Measurements from ENCODE around the gene NXT1. TPM values are rescaled to one million over a fixed set of nuclear protein-coding genes. Genes with fewer than 3 reads are reported as not detected.

Gene NXT1
- total RNA-seq, 2 donors from 2014 or later: 77.5 to 77.6 TPM

- Mint-ChIP-seq H3K27ac (no peak overlapping the region), H3K4me1 (no peaks in the 10 kb centered on the region), H3K4me3 (no peak overlapping the region), H3K27me3 (peaks cover 46% of the 10 kb centered on the region), H3K36me3 (ENCODE audit: low read depth) (no peaks in the 10 kb centered on the region)
- DNase-seq (no peak), ATAC-seq (no peak)
- H3K9me3 ChIP-seq (ENCODE audit: control insufficient read depth, low read length, poor library complexity, severe bottlenecking): no peaks in the 10 kb centered on the region
Measured at GRCh38 chr20:23314699-23315098, 35.9 kb upstream of the NXT1 start.

DNA sequence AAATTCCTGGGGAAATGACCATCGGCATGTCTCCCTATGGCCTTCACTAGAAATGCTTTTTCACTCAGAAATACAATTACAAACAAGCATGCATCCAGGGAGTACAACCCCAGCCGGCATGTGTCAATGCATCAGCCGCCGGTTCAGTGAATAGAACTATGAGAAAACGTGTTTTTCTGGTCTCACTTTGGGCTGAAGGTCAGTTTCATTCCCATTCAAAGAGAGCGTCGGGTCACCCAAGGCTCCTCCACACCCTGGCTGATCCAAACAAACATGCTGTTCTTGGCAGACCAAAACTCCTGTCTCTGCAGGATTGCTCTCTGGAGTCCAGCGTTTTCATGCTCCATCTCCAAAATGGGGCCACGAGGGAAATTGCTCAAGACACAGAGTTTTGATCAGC, 35.5 kb upstream of the NXT1 start:
- Mint-ChIP-seq H3K27ac (no peak overlapping the region), H3K4me3 (no peak overlapping the region), H3K4me1 (no peaks in the 10 kb centered on the region), H3K36me3 (ENCODE audit: low read depth) (no peaks in the 10 kb centered on the region), H3K27me3 (peaks cover 42% of the 10 kb centered on the region)
- DNase-seq (no peak), ATAC-seq (no peak)
- no peaks in the 10 kb centered on the region for H3K9me3 ChIP-seq (ENCODE audit: control insufficient read depth, low read length, poor library complexity, severe bottlenecking)

- no peak overlapping the region for H3K27ac Mint-ChIP-seq
- no peaks in the 10 kb centered on the region for H3K4me1 Mint-ChIP-seq
Measured at GRCh38 chr20:23316626-23317025, 34.0 kb upstream of the NXT1 start.

GRCh38 chr20:23317081-23317480, 33.5 kb upstream of the NXT1 start:
- Mint-ChIP-seq H3K27ac (no peak overlapping the region), H3K4me3 (no peak overlapping the region), H3K4me1 (no peaks in the 10 kb centered on the region), H3K36me3 (ENCODE audit: low read depth) (peaks cover 2% of the 10 kb centered on the region), H3K27me3 (peaks cover 37% of the 10 kb centered on the region)
- ATAC-seq: no peak
- H3K9me3 ChIP-seq (ENCODE audit: control insufficient read depth, low read length, poor library complexity, severe bottlenecking): no peaks in the 10 kb centered on the region
- no peak for DNase-seq

More at GRCh38 chr20:23316626-23317025, 34.0 kb upstream of the NXT1 start:
- Mint-ChIP-seq H3K27me3 (peaks cover 37% of the 10 kb centered on the region), H3K36me3 (ENCODE audit: low read depth) (peaks cover 2% of the 10 kb centered on the region), H3K4me3 (no peak overlapping the region)
- DNase-seq: no peak
- ATAC-seq: no peak
- H3K9me3 ChIP-seq (ENCODE audit: control insufficient read depth, low read length, poor library complexity, severe bottlenecking): no peaks in the 10 kb centered on the region

GRCh38 chr20:23318347-23318746, 32.2 kb upstream of the NXT1 start:
- no peak overlapping the region for H3K27ac Mint-ChIP-seq
- H3K36me3 Mint-ChIP-seq (ENCODE audit: low read depth): peaks cover 2% of the 10 kb centered on the region
- peaks cover 32% of the 10 kb centered on the region for H3K27me3 Mint-ChIP-seq
- H3K4me3 Mint-ChIP-seq: no peak overlapping the region
- DNase-seq: no peak
- no peaks in the 10 kb centered on the region for H3K9me3 ChIP-seq (ENCODE audit: control insufficient read depth, low read length, poor library complexity, severe bottlenecking)
- no peak for ATAC-seq
- no peaks in the 10 kb centered on the region for H3K4me1 Mint-ChIP-seq

- no peak for DNase-seq
- ATAC-seq: no peak
- Mint-ChIP-seq H3K4me1 (no peaks in the 10 kb centered on the region), H3K4me3 (no peak overlapping the region), H3K27ac (no peak overlapping the region), H3K36me3 (ENCODE audit: low read depth) (peaks cover 2% of the 10 kb centered on the region), H3K27me3 (peaks cover 37% of the 10 kb centered on the region)
- no peaks in the 10 kb centered on the region for H3K9me3 ChIP-seq (ENCODE audit: control insufficient read depth, low read length, poor library complexity, severe bottlenecking)
Measured at GRCh38 chr20:23320317-23320716, 30.3 kb upstream of the NXT1 start.

GRCh38 chr20:23325107-23325506, 25.5 kb upstream of the NXT1 start:
- H3K36me3 Mint-ChIP-seq (ENCODE audit: low read depth): peaks cover 2% of the 10 kb centered on the region
- no peak for ATAC-seq

DNA sequence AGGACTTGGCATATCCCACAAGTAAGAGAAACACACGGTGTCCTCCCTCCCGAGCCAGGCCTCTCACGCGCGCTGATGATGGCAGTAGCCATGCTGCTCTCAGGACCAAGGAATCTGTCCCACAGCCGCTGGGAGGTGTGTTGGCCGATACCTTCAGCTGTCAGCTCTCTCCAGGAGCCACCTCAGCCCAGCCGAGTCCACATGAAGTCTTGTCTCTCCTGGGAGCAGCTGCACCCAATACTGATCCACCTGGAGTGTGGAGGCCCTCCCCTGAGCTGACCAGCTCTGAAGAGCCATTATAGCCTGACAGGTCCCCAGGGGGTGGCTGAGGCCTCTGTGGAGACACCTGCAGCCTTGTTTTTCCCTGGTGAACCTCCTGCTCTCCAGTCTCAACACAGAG, 23.8 kb upstream of the NXT1 start:
- H3K4me3 Mint-ChIP-seq: no peak overlapping the region
- no peaks in the 10 kb centered on the region for H3K4me1 Mint-ChIP-seq
- no peak overlapping the region for H3K27ac Mint-ChIP-seq
- H3K27me3 Mint-ChIP-seq: peaks cover 14% of the 10 kb centered on the region
- no peaks in the 10 kb centered on the region for H3K9me3 ChIP-seq (ENCODE audit: control insufficient read depth, low read length, poor library complexity, severe bottlenecking)
- no peaks in the 10 kb centered on the region for H3K36me3 Mint-ChIP-seq (ENCODE audit: low read depth)
- DNase-seq: no peak
- ATAC-seq: no peak

More at GRCh38 chr20:23325107-23325506, 25.5 kb upstream of the NXT1 start:
- no peak overlapping the region for H3K27ac Mint-ChIP-seq
- H3K27me3 Mint-ChIP-seq: peaks cover 14% of the 10 kb centered on the region
- H3K4me1 Mint-ChIP-seq: no peaks in the 10 kb centered on the region
- DNase-seq: no peak
- no peak overlapping the region for H3K4me3 Mint-ChIP-seq
- H3K9me3 ChIP-seq (ENCODE audit: control insufficient read depth, low read length, poor library complexity, severe bottlenecking): no peaks in the 10 kb centered on the region

DNA sequence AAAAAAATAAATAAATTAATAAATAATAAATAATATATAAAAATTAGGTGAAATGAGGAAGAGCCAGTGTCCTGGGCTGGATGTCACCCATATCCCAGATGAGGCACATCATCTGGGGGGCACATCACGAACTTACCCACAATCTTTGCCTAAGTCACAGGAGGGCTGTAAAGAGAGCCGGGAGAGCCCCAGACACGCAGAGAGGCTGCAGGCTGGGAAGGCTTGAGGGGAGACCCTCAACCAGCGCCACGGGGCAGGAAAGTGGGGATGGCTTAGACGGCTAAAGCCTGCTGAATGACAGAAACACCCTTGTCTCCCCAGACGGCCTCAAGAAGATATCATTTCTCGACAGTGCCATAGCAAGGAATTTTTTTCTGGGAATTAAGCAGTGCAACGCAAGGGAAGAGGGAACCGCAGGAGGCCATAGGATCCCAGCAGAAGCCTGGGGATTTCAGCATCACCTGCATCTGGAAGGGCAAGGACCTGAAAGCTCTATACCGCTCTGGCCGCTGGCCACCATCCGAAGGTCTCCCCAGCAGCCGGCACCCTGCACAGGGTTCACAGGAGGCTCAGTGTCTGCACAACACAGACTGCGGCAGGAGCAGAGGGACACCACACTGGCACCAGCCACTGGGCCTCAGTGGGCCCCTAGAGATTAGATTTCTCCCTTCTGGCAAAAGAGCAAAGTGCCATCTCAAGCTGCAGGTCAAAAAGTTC, 22.8 kb upstream of the NXT1 start:
- ATAC-seq (no peak), DNase-seq (no peak)
- Mint-ChIP-seq H3K4me1 (no peaks in the 10 kb centered on the region), H3K4me3 (no peak overlapping the region), H3K36me3 (ENCODE audit: low read depth) (no peaks in the 10 kb centered on the region), H3K27ac (no peak overlapping the region), H3K27me3 (peaks cover 14% of the 10 kb centered on the region)
- H3K9me3 ChIP-seq (ENCODE audit: control insufficient read depth, low read length, poor library complexity, severe bottlenecking): no peaks in the 10 kb centered on the region

DNA sequence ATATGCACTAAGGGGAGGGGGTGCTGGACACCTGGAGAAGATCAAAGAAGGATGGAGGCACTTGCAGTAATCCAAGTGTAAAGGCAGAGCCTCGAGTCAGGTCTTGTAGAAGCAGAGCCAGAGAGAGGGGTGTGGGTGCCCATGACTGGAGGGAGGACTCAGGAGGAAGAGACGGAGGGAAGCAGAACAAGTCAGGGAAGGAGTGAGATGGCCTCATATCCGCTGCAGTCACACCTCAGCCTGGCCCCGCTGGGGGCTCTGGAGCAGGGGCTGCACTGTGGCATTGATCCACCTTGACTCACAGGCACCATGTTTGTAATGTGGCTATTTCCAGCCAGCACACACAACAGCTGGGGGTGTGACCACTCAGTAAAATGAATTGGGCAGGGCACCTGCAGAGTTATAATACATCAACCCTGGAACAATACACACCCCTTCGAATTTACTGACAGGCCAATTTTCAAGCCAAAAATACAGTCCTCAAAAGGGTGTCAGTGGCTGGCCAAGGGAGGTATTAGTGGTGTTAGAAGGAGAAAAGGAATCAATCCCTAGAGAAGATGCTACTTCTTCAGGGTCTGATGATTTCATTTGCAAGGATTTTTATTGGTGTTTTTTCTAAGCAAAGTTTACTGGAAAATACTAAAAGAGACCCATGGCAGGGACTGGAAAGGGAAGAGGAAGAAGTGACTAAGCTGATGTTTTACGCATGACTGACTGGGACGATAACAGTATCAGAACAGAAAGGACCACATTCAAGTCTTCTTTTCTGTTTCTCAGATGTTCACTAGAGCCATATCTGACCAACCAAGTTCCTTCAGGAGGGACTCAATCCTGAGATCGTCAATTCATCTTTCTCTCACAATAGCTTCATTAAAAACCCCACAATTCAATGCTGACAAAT, 18.9 kb upstream of the NXT1 start:
- no peak for DNase-seq
- ATAC-seq: no peak
- peaks cover 7% of the 10 kb centered on the region for H3K4me1 Mint-ChIP-seq
- no peak overlapping the region for H3K27ac Mint-ChIP-seq
- H3K9me3 ChIP-seq (ENCODE audit: control insufficient read depth, low read length, poor library complexity, severe bottlenecking): no peaks in the 10 kb centered on the region
- no peaks in the 10 kb centered on the region for H3K36me3 Mint-ChIP-seq (ENCODE audit: low read depth)
- H3K27me3 Mint-ChIP-seq: no peaks in the 10 kb centered on the region
- no peak overlapping the region for H3K4me3 Mint-ChIP-seq

DNA sequence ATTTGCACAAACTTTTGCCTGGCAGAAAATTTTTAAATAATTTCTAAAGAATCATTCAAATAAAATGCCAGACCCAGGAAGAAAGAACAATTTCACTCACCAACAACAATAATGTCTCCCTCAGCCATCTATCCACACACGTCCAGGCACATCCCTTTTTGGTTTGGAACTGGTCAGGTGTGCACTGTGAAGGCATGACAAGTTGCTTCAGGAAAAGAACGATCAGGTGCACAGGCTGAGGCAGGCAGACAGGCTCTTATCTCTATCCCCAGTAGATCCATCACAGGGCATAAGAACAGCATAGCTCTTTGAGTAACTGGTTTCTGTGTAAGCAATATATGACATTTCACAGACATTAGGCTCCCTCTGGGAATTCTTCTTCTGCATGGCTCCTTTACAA, 18.1 kb upstream of the NXT1 start:
- H3K4me3 Mint-ChIP-seq: no peak overlapping the region
- H3K27ac Mint-ChIP-seq: no peak overlapping the region
- H3K9me3 ChIP-seq (ENCODE audit: control insufficient read depth, low read length, poor library complexity, severe bottlenecking): no peaks in the 10 kb centered on the region
- H3K36me3 Mint-ChIP-seq (ENCODE audit: low read depth): no peaks in the 10 kb centered on the region
- DNase-seq (no peak), ATAC-seq (no peak)
- H3K4me1 Mint-ChIP-seq: peaks cover 7% of the 10 kb centered on the region
- H3K27me3 Mint-ChIP-seq: no peaks in the 10 kb centered on the region

GRCh38 chr20:23334111-23334510, 16.5 kb upstream of the NXT1 start:
- Mint-ChIP-seq H3K27me3 (peaks cover 6% of the 10 kb centered on the region), H3K4me3 (no peak overlapping the region), H3K36me3 (ENCODE audit: low read depth) (no peaks in the 10 kb centered on the region), H3K27ac (no peak overlapping the region), H3K4me1 (peaks cover 7% of the 10 kb centered on the region)
- ATAC-seq (no peak), DNase-seq (no peak)
- no peaks in the 10 kb centered on the region for H3K9me3 ChIP-seq (ENCODE audit: control insufficient read depth, low read length, poor library complexity, severe bottlenecking)

DNA sequence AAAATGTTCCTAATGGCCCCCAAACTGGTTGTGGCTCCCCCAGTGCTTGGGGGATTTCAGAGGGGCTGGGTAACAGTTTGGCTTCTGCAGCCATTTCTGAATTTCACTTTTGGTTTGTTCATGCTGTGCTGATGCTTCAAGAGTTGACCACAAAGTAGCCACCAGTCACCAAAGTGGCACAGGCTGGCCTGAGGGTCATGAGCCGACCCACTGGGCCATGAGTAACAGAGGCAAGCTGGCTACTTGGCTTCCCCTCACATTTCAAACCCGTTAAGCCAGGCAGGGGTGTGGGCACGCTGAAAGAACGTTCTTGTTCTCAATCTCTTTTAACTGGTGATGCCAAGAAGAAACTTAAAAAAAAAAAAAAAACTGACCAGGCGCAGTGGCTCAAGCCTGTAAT, 15.1 kb upstream of the NXT1 start:
- H3K27me3 Mint-ChIP-seq: peaks cover 8% of the 10 kb centered on the region
- H3K36me3 Mint-ChIP-seq (ENCODE audit: low read depth): no peaks in the 10 kb centered on the region
- H3K4me1 Mint-ChIP-seq: peaks cover 8% of the 10 kb centered on the region
- no peak for DNase-seq
- H3K27ac Mint-ChIP-seq: no peak overlapping the region
- H3K4me3 Mint-ChIP-seq: no peak overlapping the region
- no peak for ATAC-seq
- no peaks in the 10 kb centered on the region for H3K9me3 ChIP-seq (ENCODE audit: control insufficient read depth, low read length, poor library complexity, severe bottlenecking)
